K562 (cell line): Measurements from ENCODE around the gene CTIF.

Experiments used
- CEBPB ChIP-seq: fragments of 450-650 bp; IDR thresholded peaks from 2 replicates; pipeline ENCODE4 v1.6.1; 2016; ENCODE audit warnings: missing genetic modification characterization, missing compliant biosample characterization
- CTCF ChIP-seq, 3 experiments: IDR thresholded peaks in 2 of 3; conservative IDR thresholded peaks in 1 of 3; 2 replicates each; pipeline ENCODE4 v1.5.1; 2011 to 2012; ENCODE audit warnings: low read length in 3 of 3, mild to moderate bottlenecking in 3 of 3, control low read depth in 2 of 3, improper control_type of control experiment in 1 of 3, inconsistent platforms in 1 of 3, low read depth in 1 of 3, mixed read lengths in 1 of 3, moderate library complexity in 1 of 3; ENCODE audit not compliant: insufficient read depth in 2 of 3
- EGR1 ChIP-seq: fragments of 450-650 bp; conservative IDR thresholded peaks from 2 replicates; pipeline ENCODE4 v1.6.1; 2017; ENCODE audit warnings: mild to moderate bottlenecking
- ESRRA ChIP-seq: fragments of 450-650 bp; IDR thresholded peaks from 2 replicates; pipeline ENCODE4 v1.6.1; 2014; ENCODE audit warnings: low read depth, mild to moderate bottlenecking, moderate library complexity, borderline replicate concordance
- FOXP1 ChIP-seq: sonication (generic); formaldehyde crosslinking; IDR thresholded peaks from 2 replicates; pipeline ENCODE4 v1.8.0; 2022; ENCODE audit warnings: mild to moderate bottlenecking, missing genetic modification reagents
- FOXP4 ChIP-seq: sonication (generic); formaldehyde crosslinking; IDR thresholded peaks from 2 replicates; pipeline ENCODE4 v1.8.0; 2022; ENCODE audit warnings: mild to moderate bottlenecking, missing genetic modification reagents, borderline replicate concordance
- MAX ChIP-seq: sonication (generic); formaldehyde crosslinking; IDR thresholded peaks from 2 replicates; pipeline ENCODE4 v1.9.0; 2022; ENCODE audit warnings: mild to moderate bottlenecking, missing genetic modification reagents
- MXI1 ChIP-seq: IDR thresholded peaks from 2 replicates; pipeline ENCODE4 v1.6.1; 2011; ENCODE audit warnings: low read depth, mild to moderate bottlenecking, improper control_type of control experiment, low read length
- MYC ChIP-seq, 2 experiments: fragments of 250-450 bp in 1 of 2; sonication (Bioruptor Pico) in 1 of 2; IDR thresholded peaks; 2 replicates each; pipeline versions ENCODE4 v1.5.1 to v1.6.1; 2012 to 2021; ENCODE audit warnings: low read depth in 2 of 2, borderline replicate concordance in 1 of 2, improper control_type of control experiment in 1 of 2, low read length in 1 of 2, mild to moderate bottlenecking in 1 of 2, moderate library complexity in 1 of 2
- NR3C1 ChIP-seq: sonication (generic); formaldehyde crosslinking; IDR thresholded peaks from 2 replicates; pipeline ENCODE4 v1.8.1; 2022; ENCODE audit warnings: missing genetic modification reagents
- POLR2A ChIP-seq: fragments of 450-650 bp; conservative IDR thresholded peaks from 2 replicates; pipeline ENCODE4 v1.6.1; 2016
- SMAD1 ChIP-seq: fragments of 150-350 bp; IDR thresholded peaks from 2 replicates; pipeline ENCODE4 v1.6.1; 2014; ENCODE audit warnings: low read length, low read depth; ENCODE audit not compliant: partially characterized antibody
- TCF3 ChIP-seq: sonication (generic); formaldehyde crosslinking; IDR thresholded peaks from 2 replicates; pipeline ENCODE4 v1.4.0; 2020; ENCODE audit warnings: mild to moderate bottlenecking, missing genetic modification reagents
- ZNF224 ChIP-seq: sonication (generic); formaldehyde crosslinking; IDR thresholded peaks from 2 replicates; pipeline ENCODE4 v1.8.0; 2022; ENCODE audit warnings: mild to moderate bottlenecking, missing genetic modification reagents

- TF ChIP-seq CEBPB (0 out of 2 replicates have a peak, but pooled peaks have one; percentile 3), EGR1 (no peak), ESRRA (no peak), CTCF (IDR thresholded peaks at IDR 0.05 in 2 of 3, conservative IDR thresholded peaks at IDR 0.05 in 1 of 3; ENCODE audit: insufficient read depth in 2 of 3, low read depth in 1 of 3, low read length in 3 of 3) (no peak), SMAD1 (no peak), POLR2A (no peak), FOXP4 (CRISPR knock-in tag) (no peak), MAX (no peak), NR3C1 (CRISPR knock-in tag) (no peak), MYC (IDR thresholded peaks at IDR 0.05; ENCODE audit: low read depth, low read length) (no peak), MYC (CRISPR knock-in tag; IDR thresholded peaks at IDR 0.05; ENCODE audit: borderline replicate concordance, low read depth) (no peak), FOXP1 (CRISPR knock-in tag) (no peak), TCF3 (CRISPR knock-in tag) (no peak), MXI1 (no peak), ZNF224 (no peak)
Measured at GRCh38 chr18:48897531-48897930, 358.7 kb downstream of the CTIF start.
